NCI-H2029 (cell line): ENCODE data around the gene CCDC188.

Experiments
- DNase-seq: peaks from one replicate; lab custom pipeline; 2025; lab: John Stamatoyannopoulos, UW

Gene CCDC188

DNA sequence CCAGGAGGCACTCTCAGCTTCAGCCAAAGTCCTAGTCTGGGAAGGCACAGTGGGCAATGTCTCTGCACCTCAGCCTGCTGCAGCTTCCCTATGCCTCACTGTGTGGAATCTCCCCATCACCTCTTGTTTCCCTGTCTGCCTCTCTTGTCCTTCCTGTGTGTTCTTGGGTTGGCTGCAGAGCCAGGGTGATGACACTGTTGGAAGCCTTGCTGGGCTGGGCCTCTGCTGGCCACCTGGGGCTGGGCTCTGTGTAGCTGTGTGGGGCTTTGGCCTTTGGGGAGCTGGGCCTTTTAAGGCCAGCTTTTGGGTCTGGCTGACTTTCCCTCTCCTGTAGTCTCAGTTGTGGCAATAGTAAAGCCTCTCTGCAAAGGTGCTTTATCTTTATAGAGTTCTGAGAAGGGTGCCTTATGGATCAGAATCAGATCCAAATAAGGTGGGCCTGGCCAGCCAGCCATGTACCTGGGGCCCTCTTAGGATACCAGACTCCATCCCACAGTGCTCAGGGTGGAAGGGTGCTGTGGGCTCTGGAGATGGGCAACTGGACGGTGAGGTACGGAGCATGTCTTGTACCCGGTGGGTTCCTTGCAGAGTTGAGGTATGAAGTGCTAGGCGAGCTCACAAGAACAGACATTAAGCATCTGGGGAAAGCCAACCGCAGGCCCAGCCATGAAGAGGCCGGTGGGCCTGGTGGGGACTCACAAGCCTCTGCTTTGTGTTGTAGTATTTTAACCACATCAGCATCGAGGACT lies 45.2 kb downstream of the CCDC188 start:
- no peak for DNase-seq

DNA sequence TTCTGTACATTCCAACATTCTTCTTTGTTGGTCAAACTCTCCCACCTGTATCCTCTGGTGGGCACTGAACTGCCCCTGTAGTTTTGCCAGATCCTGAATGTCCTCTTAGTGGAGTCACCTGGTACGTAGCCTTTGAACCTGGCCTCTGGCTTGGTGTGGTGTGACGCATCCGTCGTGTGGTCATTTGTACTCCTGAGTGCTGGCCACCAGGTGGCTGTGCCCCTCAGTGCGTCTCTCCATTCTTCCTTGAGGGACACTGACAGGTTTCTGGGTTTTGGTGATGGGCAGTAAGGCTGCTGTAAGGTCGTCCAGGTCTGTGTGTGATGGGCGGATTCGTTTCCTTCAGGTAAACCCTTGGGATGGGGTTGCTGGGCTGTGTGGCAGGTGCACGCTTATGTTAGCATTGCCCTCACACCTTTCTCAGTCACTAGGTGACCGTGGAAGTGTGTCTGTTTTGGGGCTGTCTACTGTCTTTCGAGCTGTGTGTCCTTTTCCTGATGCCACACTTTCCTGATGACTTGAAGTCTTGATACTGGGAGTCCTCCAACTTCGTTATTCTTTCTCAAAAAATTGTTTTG lies 48.6 kb downstream of the CCDC188 start:
- DNase-seq: no peak

DNA sequence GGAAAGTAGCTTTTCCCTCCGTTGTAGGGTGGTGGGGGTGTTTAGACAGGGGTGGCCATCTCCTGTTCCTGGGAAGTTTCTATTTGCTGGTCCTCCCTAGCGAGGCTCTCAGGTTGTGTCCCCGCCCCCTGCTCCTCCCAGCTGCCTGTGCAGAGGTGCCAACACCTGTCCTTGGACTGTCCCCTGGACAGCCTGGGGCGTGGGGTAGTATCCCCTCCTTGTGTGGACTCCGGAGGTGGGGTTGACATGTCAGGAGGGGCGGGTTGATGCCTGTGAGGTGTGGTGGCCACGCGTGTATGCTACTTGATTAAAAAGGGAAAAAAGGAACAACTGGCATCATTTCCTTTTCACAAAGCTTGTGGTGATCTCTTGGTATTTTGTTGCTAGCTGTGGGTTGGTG lies 49.2 kb downstream of the CCDC188 start:
- no peak for DNase-seq

DNA sequence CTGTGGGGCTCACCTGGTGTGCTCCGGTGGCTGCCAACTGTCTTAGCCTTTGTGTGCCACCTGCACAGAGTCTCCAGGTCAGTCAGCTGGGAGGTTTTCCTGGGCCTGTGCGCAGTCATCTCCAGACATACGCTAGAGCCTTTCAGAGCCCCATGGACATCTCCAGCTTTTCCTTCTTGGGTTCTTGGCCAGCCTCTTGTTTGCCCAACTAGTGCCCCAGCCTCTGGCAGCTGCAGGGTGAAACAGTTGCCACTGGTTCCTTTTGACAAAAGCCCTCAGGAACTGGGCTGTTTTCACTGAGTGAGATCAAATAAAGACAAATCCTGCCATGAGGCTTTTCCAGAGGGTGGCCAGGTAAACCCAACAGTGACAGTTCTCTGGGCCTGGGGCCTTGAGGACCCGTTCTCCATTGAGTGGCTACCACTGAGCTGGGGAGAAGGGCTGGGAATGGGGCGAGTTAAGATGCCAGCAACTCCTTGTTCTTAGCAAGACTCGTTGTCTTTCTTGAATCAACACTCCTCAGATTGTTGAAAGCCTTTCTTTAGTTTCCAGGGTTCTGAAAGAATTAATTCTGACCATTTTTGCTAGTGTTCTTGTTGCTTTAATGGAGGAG lies 51.6 kb downstream of the CCDC188 start:
- no peak for DNase-seq
